A673 (cell line): ENCODE measurements around the gene ARMC8.

Experiments
- CTCF ChIP-seq: fragments of 300-800, 200-600 bp; sonication (generic); conservative IDR thresholded peaks from 2 replicates; pipeline ENCODE4 v1.5.1; 2017; ENCODE audit warnings: low read depth, mild to moderate bottlenecking, antibody characterized with exemption, low read length, moderate library complexity, mixed read lengths
- EZH2 ChIP-seq: fragments of 200-600 bp; sonication (generic); IDR thresholded peaks from 2 replicates; pipeline ENCODE4 v1.6.1; 2017; ENCODE audit warnings: borderline replicate concordance, low read depth, mild to moderate bottlenecking, mixed read lengths, antibody characterized with exemption, low read length; ENCODE audit not compliant: poor library complexity, severe bottlenecking

GRCh38 chr3:138220242-138220641 lies 33.1 kb downstream of the ARMC8 start:
- no peak for TF ChIP-seq CTCF
- no peak for TF ChIP-seq EZH2
